ENCODE results near the gene C2orf49. TPM values are rescaled to one million over a fixed set of nuclear protein-coding genes. Genes with fewer than 3 reads are reported as not detected.
A peak's percentile ranks its signal among the peaks of the same experiment; 100 is the strongest.

The C2orf49 gene
- total RNA-seq, 5 donors from 2014 or later (not counting 1 experiment from before 2014, with no cell fraction given) = 19.3 to 27.1 (median 21.4) TPM

GRCh38 chr2:105307146-105307545, 30.2 kb upstream of the C2orf49 start:
- H3K27me3 Mint-ChIP-seq = no peaks in the 10 kb centered on the region
- Histone ChIP-seq H3K27me3 (replicated peaks in 1 of 2; ENCODE audit: control insufficient read depth in 2 of 2, extremely low read depth in 1 of 2, insufficient read depth in 2 of 2, low read length in 1 of 2) (no peaks in the 10 kb centered on the region), H3K4me3 (ENCODE audit: control insufficient read depth in 1 of 2, extremely low read depth in 1 of 2, low read length in 1 of 2) (no peak overlapping the region), H3K4me1 (ENCODE audit: control insufficient read depth in 1 of 2, extremely low read depth in 1 of 2, insufficient read depth in 2 of 2, low read length in 2 of 2) (peaks cover 2 to 4% of the 10 kb centered on the region in 2 experiments), H3K27ac (ENCODE audit: low read length) (no peak overlapping the region), H3K9me3 (no peaks in the 10 kb centered on the region), H3K36me3 (ENCODE audit: control insufficient read depth in 2 of 2, extremely low read depth in 1 of 2, insufficient read depth in 1 of 2, low read length in 1 of 2) (peaks cover 16 to 34% of the 10 kb centered on the region in 2 donors)
- no peak for DNase-seq
- peaks cover 43% of the 10 kb centered on the region for H3K36me3 Mint-ChIP-seq
- WGBS (ENCODE audit: insufficient coverage) = 86% methylated on average over 6 of the region's 7 CpGs
- H3K4me1 Mint-ChIP-seq = peaks cover 40 to 49% (median 41%) of the 10 kb centered on the region in 3 donors
- CTCF ChIA-PET = no interaction called here
- no peak overlapping the region for H3K4me3 Mint-ChIP-seq
- H3K27ac Mint-ChIP-seq = no peak overlapping the region
- POLR2A ChIA-PET = no interaction called here
- H3K9me3 Mint-ChIP-seq = no peaks in the 10 kb centered on the region
- ATAC-seq (replicated peaks in 1 of 4) = no peak

DNA sequence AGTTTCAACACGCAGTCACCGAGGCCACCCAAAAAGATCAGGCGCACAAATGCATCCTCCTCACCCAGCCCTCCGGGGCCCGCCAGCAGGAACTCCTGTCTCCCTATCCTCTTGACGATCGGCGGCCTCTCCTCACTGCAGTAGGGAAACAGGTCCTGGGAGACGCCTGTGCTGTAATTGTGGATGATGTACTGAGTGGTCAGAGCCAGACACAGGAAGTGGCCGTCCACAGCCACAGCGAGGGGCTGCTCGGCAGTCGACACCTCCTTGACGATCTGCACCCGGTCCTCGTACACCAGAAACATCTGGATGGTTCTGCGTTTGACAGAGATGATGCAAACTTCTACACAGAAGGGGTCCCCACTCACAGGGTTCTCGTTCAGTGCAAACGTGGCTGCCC, 29.8 kb upstream of the C2orf49 start:
- POLR2A ChIA-PET = no interaction called here
- DNase-seq (no peak), ATAC-seq (replicated peaks in 1 of 4) (no peak)
- no peak overlapping the region for H3K27ac Mint-ChIP-seq
- WGBS (ENCODE audit: insufficient coverage) = 89% methylated on average over 11 of the region's 19 CpGs
- peaks cover 39% of the 10 kb centered on the region for H3K36me3 Mint-ChIP-seq
- no peaks in the 10 kb centered on the region for H3K27me3 ChIP-seq (replicated peaks in 1 of 2; ENCODE audit: control insufficient read depth in 2 of 2, extremely low read depth in 1 of 2, insufficient read depth in 2 of 2, low read length in 1 of 2)
- no peaks in the 10 kb centered on the region for H3K27me3 Mint-ChIP-seq
- H3K27ac ChIP-seq (ENCODE audit: low read length) = no peak overlapping the region
- H3K9me3 ChIP-seq = no peaks in the 10 kb centered on the region
- H3K36me3 ChIP-seq (ENCODE audit: control insufficient read depth in 2 of 2, extremely low read depth in 1 of 2, insufficient read depth in 1 of 2, low read length in 1 of 2) = peaks cover 16 to 34% of the 10 kb centered on the region in 2 donors
- H3K4me1 ChIP-seq (ENCODE audit: control insufficient read depth in 1 of 2, extremely low read depth in 1 of 2, insufficient read depth in 2 of 2, low read length in 2 of 2) = peaks cover 2 to 4% of the 10 kb centered on the region in 2 experiments
- H3K9me3 Mint-ChIP-seq = no peaks in the 10 kb centered on the region
- CTCF ChIA-PET = no interaction called here
- no peak overlapping the region for H3K4me3 Mint-ChIP-seq
- peaks cover 37 to 48% (median 37%) of the 10 kb centered on the region in 3 donors for H3K4me1 Mint-ChIP-seq
- no peak overlapping the region for H3K4me3 ChIP-seq (ENCODE audit: control insufficient read depth in 1 of 2, extremely low read depth in 1 of 2, low read length in 1 of 2)

- H3K4me1 Mint-ChIP-seq = peaks cover 34 to 46% (median 35%) of the 10 kb centered on the region in 3 donors
- peaks cover 34% of the 10 kb centered on the region for H3K36me3 Mint-ChIP-seq
- Histone ChIP-seq H3K27ac (ENCODE audit: low read length) (no peak overlapping the region), H3K4me1 (ENCODE audit: control insufficient read depth in 1 of 2, extremely low read depth in 1 of 2, insufficient read depth in 2 of 2, low read length in 2 of 2) (peaks cover under 1 to 4% of the 10 kb centered on the region in 2 experiments), H3K36me3 (ENCODE audit: control insufficient read depth in 2 of 2, extremely low read depth in 1 of 2, insufficient read depth in 1 of 2, low read length in 1 of 2) (peaks cover 16 to 33% of the 10 kb centered on the region in 2 donors), H3K4me3 (ENCODE audit: control insufficient read depth in 1 of 2, extremely low read depth in 1 of 2, low read length in 1 of 2) (no peak overlapping the region), H3K27me3 (replicated peaks in 1 of 2; ENCODE audit: control insufficient read depth in 2 of 2, extremely low read depth in 1 of 2, insufficient read depth in 2 of 2, low read length in 1 of 2) (no peaks in the 10 kb centered on the region), H3K9me3 (no peaks in the 10 kb centered on the region)
- 84% methylated on average over 17 of the region's 17 CpGs for WGBS (ENCODE audit: insufficient coverage)
- H3K4me3 Mint-ChIP-seq = no peak overlapping the region
- ATAC-seq (replicated peaks in 1 of 4) = no peak
- H3K27me3 Mint-ChIP-seq = no peaks in the 10 kb centered on the region
- ChIA-PET CTCF (no interaction called here), POLR2A (no interaction called here)
- DNase-seq = no peak
- no peak overlapping the region for H3K27ac Mint-ChIP-seq
- H3K9me3 Mint-ChIP-seq = no peaks in the 10 kb centered on the region
These were observed 29.4 kb upstream of the C2orf49 start for GRCh38 chr2:105307962-105308361.

GRCh38 chr2:105308382-105309146, 28.8 kb upstream of the C2orf49 start:
- H3K27ac Mint-ChIP-seq = no peak overlapping the region
- Histone ChIP-seq H3K36me3 (ENCODE audit: control insufficient read depth in 2 of 2, extremely low read depth in 1 of 2, insufficient read depth in 1 of 2, low read length in 1 of 2) (peaks cover 16 to 31% of the 10 kb centered on the region in 2 donors), H3K27ac (ENCODE audit: low read length) (no peak overlapping the region), H3K4me3 (ENCODE audit: control insufficient read depth in 1 of 2, extremely low read depth in 1 of 2, low read length in 1 of 2) (no peak overlapping the region), H3K27me3 (replicated peaks in 1 of 2; ENCODE audit: control insufficient read depth in 2 of 2, extremely low read depth in 1 of 2, insufficient read depth in 2 of 2, low read length in 1 of 2) (no peaks in the 10 kb centered on the region), H3K9me3 (no peaks in the 10 kb centered on the region), H3K4me1 (ENCODE audit: control insufficient read depth in 1 of 2, extremely low read depth in 1 of 2, insufficient read depth in 2 of 2, low read length in 2 of 2) (peaks cover 0 to 4% of the 10 kb centered on the region in 2 experiments)
- peaks cover 30% of the 10 kb centered on the region for H3K36me3 Mint-ChIP-seq
- peaks cover 31 to 43% (median 35%) of the 10 kb centered on the region in 3 donors for H3K4me1 Mint-ChIP-seq
- no peaks in the 10 kb centered on the region for H3K9me3 Mint-ChIP-seq
- no peak overlapping the region for H3K4me3 Mint-ChIP-seq
- WGBS (ENCODE audit: insufficient coverage) = 96% methylated on average over 4 of the region's 15 CpGs
- no peaks in the 10 kb centered on the region for H3K27me3 Mint-ChIP-seq
- no peak for DNase-seq
- CTCF ChIA-PET = no interaction called here
- POLR2A ChIA-PET = no interaction called here
- no peak for ATAC-seq (replicated peaks in 1 of 4)

DNA sequence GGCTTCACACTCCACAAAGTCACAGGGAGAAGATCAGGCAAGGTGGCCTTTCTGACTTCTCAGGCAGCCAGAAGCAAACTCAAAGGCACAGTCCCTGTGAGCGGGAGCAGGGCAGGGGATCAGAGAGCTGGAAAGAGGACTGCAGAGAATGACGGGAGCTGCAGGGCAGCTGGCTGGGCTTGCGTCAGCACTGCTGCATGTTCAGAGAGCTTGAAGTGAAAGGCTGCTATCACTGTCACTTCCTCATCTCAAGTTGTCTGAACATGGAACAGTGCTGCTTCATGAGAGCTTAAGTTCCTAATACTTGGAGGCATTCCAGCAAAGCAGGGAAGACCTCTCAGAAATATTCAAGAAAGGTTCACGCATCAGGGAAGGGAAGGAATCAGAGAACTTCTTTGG, 28.2 kb upstream of the C2orf49 start:
- H3K4me3 Mint-ChIP-seq = no peak overlapping the region
- no peaks in the 10 kb centered on the region for H3K9me3 ChIP-seq
- H3K27ac Mint-ChIP-seq = no peak overlapping the region
- ChIA-PET CTCF (no interaction called here), POLR2A (no interaction called here)
- H3K27ac ChIP-seq (ENCODE audit: low read length) = no peak overlapping the region
- DNase-seq (peak in 1 of 35 experiments; percentile 10), ATAC-seq (replicated peaks in 1 of 4) (no peak)
- peaks cover 28% of the 10 kb centered on the region for H3K36me3 Mint-ChIP-seq
- peaks cover 31 to 44% (median 31%) of the 10 kb centered on the region in 3 donors for H3K4me1 Mint-ChIP-seq
- no peaks in the 10 kb centered on the region for H3K27me3 Mint-ChIP-seq
- 93% methylated on average over 3 of the region's 4 CpGs for WGBS (ENCODE audit: insufficient coverage)
- peaks cover 16 to 31% of the 10 kb centered on the region in 2 donors for H3K36me3 ChIP-seq (ENCODE audit: control insufficient read depth in 2 of 2, extremely low read depth in 1 of 2, insufficient read depth in 1 of 2, low read length in 1 of 2)
- H3K4me1 ChIP-seq (ENCODE audit: control insufficient read depth in 1 of 2, extremely low read depth in 1 of 2, insufficient read depth in 2 of 2, low read length in 2 of 2) = peaks cover 0 to 4% of the 10 kb centered on the region in 2 experiments
- H3K27me3 ChIP-seq (replicated peaks in 1 of 2; ENCODE audit: control insufficient read depth in 2 of 2, extremely low read depth in 1 of 2, insufficient read depth in 2 of 2, low read length in 1 of 2) = no peaks in the 10 kb centered on the region
- H3K4me3 ChIP-seq (ENCODE audit: control insufficient read depth in 1 of 2, extremely low read depth in 1 of 2, low read length in 1 of 2) = no peak overlapping the region
- no peaks in the 10 kb centered on the region for H3K9me3 Mint-ChIP-seq

- Histone ChIP-seq H3K4me1 (ENCODE audit: control insufficient read depth in 1 of 2, extremely low read depth in 1 of 2, insufficient read depth in 2 of 2, low read length in 2 of 2) (peaks cover 0 to 3% of the 10 kb centered on the region in 2 experiments), H3K4me3 (ENCODE audit: control insufficient read depth in 1 of 2, extremely low read depth in 1 of 2, low read length in 1 of 2) (no peak overlapping the region), H3K27ac (ENCODE audit: low read length) (no peak overlapping the region), H3K27me3 (replicated peaks in 1 of 2; ENCODE audit: control insufficient read depth in 2 of 2, extremely low read depth in 1 of 2, insufficient read depth in 2 of 2, low read length in 1 of 2) (no peaks in the 10 kb centered on the region), H3K9me3 (no peaks in the 10 kb centered on the region), H3K36me3 (ENCODE audit: control insufficient read depth in 2 of 2, extremely low read depth in 1 of 2, insufficient read depth in 1 of 2, low read length in 1 of 2) (peaks cover 5 to 7% of the 10 kb centered on the region in 2 donors)
- no peak for DNase-seq
- Mint-ChIP-seq H3K4me3 (no peak overlapping the region), H3K27me3 (no peaks in the 10 kb centered on the region), H3K27ac (no peak overlapping the region), H3K36me3 (peaks cover 17% of the 10 kb centered on the region), H3K9me3 (no peaks in the 10 kb centered on the region), H3K4me1 (peaks cover 30 to 40% (median 30%) of the 10 kb centered on the region in 3 donors)
- CTCF ChIA-PET = no interaction called here
- POLR2A ChIA-PET = no interaction called here
- no peak for ATAC-seq (replicated peaks in 1 of 4)
These were observed 23.5 kb upstream of the C2orf49 start for GRCh38 chr2:105313877-105314276.
